ENCODE data around the gene CAMTA1.
A peak's percentile ranks its signal among the peaks of the same experiment; 100 is the strongest.
"Not testable (repeated sequence)": the region's sequence is repeated elsewhere in the genome, so short reads cannot be mapped to it uniquely, and the experiment has no call there.

CAMTA1 gene

DNA sequence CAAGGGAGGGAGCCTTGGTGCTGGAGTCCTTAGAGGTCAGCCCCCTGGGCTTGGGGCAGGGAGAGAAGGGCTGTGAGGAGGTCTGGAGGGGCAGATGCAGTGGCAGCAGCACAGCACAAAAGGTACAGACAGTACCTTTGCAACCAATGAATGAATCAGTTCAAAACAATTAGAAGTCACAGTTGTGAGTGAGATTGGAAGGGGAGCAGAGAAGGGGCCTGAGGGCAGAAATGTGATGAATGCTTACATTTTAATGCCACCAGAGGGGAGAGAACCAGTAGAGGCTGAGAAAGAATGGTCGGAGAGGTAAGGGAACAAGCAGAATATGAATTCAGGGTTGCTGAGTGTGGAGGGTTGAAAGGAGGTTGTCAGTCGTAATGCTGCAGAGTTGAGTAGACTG is 24.2 kb downstream of the CAMTA1 start:
- no peak for DNase-seq (ENCODE audit: low spot score)

DNA sequence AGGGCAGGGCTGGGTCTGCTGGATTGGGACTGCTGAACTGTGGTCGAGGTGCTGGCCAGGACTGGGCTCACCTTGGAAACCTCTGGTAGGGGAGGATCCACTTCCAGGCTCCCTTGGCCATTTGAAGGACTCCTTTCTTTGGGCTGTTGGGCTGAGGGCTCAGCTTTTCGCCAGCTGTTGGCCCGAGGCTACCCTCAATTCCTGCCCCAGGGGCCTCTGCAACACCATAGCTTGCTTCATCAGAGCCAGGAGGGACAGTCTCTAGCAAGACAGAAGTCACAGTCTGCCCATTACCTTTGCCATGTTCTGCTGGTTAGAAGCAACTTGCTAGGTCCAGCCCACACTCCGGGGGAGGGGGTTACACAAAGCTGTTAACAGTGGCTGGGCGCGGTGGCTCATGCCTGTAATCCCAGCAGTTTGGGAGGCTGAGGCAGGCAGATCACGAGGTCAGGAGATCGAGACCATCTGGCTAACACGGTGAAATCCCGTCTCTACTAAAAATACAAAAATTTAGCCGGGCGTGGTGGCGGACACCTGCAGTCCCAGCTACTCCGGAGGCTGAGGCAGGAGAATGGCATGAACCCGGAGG is 25.0 kb downstream of the CAMTA1 start:
- not testable (repeated sequence) for DNase-seq (ENCODE audit: low spot score)

DNA sequence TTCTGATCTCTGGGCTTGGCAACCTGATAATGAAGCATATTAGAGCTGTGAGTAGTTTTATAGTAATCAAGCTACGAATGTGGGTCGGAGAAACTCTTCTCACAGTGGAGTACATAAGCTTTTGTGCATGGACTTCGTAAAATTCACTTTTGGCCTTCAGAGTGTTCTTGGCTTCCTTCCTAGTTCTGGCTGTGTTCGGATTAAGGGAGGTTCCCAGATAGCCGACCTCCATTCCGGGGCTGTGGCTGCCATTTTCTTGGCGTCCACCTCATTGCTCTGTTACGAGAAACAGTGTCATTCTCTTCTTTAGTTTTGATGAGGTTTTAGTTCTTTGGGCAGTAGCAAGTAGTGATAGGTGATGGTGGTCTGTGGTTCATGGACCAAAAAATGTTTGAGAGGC is 26.3 kb downstream of the CAMTA1 start:
- DNase-seq (ENCODE audit: low spot score) = no peak

DNA sequence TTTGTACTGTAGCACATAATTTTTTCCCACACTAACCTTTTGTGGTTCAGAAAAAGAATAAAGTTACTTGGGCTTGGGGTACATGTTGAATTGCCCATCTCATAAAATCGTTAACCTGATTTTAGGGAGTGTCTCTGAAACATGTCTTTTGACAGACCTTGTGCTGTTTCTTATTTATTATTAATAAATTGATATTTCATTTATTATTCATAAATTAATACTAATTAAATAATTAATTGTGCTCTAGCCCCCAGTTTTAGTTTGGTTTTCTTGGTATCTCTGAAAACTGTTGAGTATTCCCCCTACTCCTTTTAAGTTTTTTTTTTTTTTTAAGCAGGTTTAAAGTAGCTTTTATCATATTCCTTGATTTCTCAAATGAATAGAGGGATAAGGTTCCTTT is 27.9 kb downstream of the CAMTA1 start:
- DNase-seq (ENCODE audit: low spot score) = no peak

DNA sequence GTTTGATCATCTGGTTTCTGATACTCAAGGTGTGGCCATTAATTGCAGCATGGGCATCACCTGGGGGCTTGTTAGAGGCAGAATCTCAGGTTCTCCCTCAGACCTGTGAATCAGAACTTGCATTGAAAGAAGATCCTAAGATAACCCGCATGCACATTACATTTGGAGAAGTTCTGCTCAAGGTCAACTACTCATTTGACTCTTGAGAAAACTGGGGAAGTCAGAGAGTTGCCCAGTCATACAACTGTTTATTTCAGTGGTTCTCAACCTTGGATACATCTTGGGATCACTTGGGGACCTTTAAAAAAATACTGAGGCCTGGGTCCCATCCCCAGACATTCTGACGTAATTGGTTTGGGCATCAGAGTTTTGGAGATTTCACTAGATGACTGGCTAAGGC is 30.5 kb downstream of the CAMTA1 start:
- no peak for DNase-seq (ENCODE audit: low spot score)

DNA sequence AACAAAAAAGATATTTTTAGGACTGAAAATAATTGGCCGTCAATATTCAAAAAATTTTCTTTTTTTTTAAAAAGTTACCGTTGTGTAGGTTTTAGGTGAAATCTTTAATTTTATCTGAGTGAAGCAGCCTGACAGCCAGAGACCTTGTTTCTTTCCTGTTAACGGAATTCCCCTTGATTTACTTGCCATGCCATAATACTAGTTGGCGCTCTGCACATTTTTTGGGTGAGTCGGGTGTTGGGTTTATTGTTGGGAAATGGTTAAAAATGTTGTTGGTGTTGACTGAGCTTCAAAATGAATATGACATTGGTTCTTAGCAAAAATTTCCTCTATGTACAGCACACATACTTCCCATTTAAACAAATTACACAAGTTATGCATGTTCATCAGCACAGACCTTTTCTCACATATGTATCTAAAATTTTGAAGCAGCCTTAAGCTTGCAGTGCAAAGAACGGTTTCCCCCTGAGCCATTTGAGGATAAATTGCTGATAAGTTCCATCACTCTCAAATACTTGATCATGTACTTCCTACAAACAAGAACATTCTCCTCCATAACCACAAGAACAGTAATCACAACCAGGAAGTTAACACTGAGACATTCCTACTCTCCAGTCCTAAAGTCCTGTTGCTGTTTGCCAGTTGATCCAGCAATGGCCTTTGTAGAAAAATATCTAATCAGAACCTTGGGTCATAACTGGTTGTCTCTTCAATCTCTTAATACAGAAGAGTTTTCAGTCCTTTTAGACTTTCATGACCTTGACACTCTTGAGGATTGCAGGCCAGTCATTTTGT is 34.2 kb downstream of the CAMTA1 start:
- peak; percentile 18 for DNase-seq (ENCODE audit: low spot score)

DNA sequence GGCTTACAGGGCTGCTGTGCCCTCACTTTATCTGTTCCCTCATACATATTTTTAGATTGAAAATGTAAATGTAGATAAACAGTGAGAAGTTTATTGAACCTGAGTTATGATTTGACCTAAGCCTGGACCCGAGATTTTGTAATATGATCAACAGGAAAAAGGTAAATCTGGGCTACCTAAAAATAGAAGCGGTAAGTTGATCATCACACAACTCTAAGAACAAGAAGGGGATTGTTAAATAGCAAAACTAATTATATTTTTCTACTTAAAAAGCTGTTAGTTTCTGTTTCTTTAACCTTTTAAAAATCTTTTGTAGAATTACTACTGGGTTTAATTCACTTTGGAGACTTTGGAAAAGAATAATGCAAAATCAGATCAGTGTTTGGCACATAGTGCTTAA is 35.6 kb downstream of the CAMTA1 start:
- DNase-seq (ENCODE audit: low spot score) = no peak

DNA sequence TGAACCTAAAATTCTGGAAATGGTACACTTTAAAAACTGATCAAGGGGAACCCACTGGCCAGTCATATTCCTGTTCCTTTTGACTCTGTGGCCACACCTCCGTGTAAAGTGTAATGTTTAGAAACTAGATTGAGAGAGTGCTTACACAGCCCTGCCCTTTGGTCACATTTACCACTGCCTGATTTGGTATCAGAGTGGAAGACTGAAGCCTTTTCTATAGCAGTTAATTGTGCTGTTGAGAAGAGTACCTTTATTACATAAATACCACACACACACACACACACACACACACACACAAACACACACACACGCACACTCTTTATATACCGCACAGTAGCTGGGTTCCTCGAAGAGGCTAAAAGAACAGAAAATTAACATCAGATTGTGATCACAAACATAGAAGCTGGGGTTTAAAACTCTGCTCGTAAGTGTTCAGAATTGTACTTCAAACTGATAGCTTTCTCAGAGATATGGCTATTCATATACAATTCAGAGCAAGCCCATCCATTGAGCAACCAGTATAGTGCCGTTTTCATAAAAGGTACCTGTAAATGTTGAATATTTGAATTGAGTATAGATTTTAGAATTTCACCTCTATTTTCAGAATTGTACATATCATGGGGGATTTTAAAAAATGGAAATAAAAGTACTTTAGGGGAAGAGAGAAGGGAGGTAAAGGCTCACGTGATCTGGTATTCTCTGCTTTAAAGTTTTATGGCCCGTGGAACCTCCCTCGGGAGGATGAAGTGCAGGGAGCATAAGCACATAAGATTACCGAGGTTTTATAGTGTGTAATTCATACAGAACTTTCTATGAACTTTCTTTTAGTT is 37.5 kb downstream of the CAMTA1 start:
- DNase-seq (ENCODE audit: low spot score) = no peak

DNA sequence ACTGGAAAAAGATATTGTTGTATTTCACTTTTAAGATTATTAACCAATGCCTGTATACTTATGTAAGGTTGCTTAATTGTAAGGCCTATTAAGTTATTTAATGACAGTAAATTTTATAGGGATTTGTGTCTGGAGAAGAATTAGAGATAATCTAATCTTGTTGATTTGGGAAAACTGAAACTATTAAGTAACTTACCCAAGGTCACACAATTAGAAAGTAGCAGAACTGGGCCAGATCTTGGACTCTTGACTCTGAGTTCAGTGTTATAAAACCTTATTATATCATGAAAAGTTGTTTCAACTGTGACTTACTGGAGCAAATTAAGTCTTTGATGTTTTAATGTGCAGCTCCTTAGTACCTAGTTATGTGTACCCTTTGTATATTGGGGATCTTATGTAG is 38.5 kb downstream of the CAMTA1 start:
- DNase-seq (ENCODE audit: low spot score) = no peak

DNA sequence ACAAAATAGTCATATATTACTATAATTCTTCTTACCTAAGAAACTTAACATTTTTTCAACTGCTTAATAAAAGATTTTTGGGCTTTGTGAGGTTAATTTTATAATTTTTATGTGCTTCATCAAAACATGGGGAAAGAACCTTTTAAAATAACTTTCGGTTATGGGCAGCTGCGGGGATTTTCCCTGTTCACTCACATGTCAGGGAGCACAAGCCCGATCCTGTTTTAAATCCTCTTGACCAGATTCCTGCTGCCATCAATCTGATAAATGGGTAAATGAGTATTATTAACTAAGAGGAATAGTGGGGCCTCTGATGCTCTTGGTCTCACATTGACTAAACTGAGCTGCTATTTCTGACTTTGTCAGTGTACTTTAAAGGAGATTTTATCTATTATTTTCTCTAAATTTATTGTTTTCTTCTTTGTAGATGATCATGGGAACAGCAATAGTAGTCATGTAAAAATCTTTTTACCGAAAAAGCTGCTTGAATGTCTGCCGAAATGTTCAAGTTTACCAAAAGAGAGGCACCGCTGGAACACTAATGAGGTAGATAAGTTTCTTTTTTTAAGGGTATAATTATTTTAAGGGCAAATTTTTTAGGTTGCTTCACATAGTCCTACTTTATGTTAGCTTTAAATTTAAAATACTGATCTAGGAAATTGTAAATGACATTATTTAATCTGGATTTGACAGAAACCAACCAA is 39.6 kb downstream of the CAMTA1 start:
- DNase-seq (ENCODE audit: low spot score) = no peak

DNA sequence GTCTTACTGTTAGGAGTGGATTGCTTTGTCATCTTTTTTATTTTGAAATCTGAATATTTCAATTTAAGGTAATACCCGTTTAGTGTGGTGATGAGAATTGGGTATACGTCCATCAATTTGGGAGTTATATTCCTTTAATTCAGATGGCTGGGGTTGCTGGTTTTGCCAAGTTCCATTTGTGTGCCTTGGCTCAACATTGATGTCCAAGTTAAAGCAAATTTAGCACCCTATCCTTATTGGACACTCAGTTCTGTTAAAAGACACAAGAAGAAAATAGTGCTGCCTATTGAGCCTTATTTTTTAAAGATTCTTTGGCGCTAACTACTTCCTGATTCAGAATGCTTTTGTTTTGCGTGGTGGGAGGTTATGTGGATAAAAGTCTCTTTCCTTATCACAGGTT is 40.6 kb downstream of the CAMTA1 start:
- DNase-seq (ENCODE audit: low spot score) = no peak

DNA sequence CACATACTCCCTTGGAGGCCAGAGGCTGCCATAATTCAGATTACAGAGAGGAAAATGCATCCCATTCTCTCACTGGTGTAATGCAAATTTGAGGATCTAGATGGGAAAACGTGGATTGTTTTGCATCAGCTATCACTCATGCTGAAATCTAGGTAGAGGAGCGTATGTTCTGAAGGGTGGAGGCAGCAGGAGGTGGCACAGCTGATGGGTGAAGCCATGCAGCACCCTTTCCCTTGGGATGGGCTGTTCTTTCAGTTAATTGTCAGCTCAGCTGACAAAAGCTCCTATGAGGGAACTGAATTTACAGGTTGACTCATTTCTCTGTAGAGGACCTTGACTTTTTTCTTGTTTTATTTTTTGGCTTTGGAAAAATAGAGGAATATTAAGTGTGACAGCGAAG is 41.8 kb downstream of the CAMTA1 start:
- DNase-seq (ENCODE audit: low spot score) = no peak

DNA sequence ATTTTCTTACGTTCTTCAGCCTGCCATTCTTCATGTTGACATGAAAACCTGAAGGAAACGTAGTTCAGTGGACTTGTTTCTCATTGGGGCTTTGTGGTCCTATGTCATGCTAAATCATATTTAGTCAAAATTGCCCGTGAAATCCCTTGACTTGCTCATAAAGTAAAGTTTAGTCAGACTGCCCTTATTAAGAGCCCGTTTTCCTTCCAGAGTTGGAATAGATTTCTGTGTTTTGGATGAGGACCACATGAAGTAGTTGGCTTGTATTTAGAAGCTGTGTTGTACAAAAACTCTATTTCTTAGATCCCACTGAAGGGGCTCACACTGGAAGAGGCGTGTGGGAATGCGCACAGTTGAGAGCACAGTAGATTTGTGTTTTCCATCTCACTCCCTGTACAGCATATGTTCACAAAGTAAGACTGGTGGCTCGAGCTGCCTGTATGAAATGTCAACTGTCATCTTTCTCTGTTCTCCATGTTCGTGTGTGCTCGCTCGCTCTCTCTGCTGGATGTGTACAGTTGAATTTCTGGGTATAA is 42.4 kb downstream of the CAMTA1 start:
- no peak for DNase-seq (ENCODE audit: low spot score)

DNA sequence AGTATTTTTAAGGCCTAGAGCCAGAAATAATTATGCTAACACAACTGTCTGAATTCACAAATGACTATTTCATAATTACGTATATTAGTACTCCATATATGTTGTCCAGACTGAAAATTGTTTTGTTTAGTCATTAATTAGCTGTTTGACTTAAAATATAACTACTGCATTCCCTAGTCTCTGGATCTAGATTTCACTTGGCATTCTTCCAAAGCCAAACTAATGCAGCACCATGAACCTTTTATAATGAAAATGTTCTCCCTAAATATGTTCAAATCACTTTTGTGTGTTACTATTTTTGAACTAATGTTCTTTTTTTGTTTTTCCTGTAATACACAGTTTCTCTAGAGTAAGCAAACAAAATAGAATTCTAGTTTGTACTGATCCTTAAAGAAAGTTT is 46.1 kb downstream of the CAMTA1 start:
- DNase-seq (ENCODE audit: low spot score) = no peak

DNA sequence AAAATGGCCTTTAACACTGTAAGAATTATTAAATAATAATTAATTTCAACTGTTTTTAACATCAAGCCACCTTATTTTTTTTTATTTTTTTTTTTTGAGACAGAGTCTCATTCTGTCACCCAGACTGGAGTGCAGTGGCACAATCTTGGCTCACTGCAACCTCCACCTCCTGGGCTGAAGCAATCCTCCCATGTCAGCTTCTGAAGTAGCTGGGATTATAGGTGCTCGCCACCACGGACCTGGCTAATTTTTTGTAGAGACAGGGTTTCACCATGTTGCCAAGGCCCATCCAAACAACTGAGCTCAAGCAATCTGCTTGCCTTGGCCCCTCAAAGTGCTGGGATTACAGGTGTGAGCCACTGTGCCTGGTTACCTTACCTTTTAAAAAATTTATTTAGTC is 46.8 kb downstream of the CAMTA1 start:
- DNase-seq (ENCODE audit: low spot score) = not testable (repeated sequence)

DNA sequence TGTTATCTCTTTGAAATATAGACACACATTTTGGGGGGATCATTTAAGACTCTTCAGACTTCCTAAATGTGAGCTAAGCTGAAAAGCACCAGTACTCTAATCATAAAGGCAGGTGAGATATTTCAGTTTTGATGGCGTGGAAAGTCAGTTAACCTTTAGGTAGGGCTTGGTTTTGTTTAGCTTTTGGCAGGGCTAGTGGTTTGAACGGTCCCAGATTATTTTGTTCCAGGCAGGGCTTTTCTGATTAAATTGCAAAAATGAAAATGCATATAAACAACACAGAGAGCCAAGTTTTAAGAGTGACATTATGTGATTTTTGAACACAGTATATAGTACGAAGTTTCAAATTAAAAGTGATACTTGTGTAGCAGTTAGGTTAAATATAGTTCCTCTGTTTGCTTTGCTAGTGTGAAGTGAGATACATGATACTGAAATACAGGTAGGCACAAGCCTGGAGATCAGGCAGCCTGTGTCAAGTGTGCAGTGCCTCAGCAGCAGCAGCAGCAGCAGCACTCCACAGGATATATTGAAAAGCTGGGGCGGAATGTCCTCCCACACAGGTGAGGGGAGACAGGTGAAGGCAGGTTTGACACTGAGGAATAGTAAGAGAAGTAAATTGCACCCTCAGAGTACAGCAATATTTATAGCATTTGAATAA is 47.4 kb downstream of the CAMTA1 start:
- DNase-seq (ENCODE audit: low spot score) = no peak

DNA sequence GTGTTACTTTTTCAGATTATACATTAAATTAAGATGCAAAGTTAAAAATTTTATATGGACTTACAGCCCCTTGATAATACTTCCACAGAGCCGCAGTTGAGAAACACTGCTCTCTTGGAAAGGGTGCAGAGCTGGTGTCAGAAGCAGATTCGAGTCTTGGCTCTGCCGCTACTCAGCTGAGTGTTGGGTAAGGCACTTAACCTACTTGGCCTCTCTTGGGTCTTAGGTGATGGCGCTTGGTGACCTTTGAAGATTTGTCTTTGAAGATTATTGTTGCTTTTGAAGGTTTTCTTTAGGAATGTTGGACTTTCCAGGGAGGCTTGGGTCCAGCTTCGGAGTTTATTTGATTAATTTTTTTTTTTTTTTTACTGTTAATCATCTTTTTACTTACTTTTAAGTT is 48.5 kb downstream of the CAMTA1 start:
- no peak for DNase-seq (ENCODE audit: low spot score)

DNA sequence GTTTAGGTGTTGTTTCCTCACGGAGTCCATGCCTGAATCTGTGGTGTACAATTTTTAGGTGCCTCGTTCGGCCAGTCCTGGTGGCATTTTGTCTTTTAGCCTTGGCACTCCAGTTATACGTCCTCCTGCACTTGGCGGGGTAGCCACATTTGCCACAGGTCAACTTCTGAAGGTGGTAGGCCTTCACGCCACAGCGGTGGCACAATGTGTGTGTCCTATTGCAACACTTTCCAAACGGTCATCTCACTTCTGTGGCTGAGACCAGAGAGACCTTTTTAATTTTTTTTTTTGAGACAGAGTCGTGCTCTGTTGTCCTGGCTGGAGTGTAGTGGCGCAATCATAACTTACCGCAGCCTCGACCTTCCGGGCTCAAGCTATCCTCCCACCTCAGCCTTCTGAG is 49.1 kb downstream of the CAMTA1 start:
- no peak for DNase-seq (ENCODE audit: low spot score)

DNA sequence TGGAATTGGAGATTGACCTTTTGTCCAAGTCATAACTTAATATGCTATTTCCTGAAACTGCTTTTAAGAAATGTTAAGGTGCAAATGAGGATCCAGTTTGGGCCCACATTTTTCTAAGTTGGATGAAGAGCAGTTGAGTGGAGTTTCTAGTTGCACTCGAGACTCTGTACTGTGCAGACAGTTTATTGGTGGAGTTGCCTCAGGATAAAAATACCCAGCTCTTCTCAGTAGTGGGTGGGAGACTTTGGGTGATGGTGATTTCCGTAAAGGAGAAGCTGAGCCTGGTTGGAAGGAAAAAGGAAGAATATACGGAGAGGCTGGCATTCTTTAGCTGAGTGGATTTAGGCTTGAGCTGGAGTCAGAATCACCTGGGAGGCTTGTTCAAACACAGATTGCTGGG is 49.9 kb downstream of the CAMTA1 start:
- DNase-seq (ENCODE audit: low spot score) = no peak

DNA sequence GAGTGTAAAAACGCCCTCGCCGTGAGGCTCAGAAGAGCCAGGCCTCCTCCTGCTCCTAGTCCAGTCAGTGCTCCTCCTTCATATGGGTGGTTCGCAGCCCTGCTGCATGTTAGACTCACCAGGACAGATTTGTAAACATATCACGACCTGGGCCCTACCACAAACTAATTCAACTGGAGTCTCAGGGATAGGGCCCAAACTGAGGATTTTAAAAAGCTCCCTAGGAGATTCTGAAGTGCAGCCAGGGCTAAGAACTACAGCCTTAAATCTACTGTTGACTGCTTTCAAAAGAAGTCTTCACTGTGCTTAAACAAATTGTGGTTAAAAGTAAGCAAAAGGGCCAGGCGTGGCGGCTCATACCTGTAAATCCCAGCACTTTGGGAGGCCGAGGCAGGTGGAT is 57.0 kb downstream of the CAMTA1 start:
- no peak for DNase-seq (ENCODE audit: low spot score)

DNA sequence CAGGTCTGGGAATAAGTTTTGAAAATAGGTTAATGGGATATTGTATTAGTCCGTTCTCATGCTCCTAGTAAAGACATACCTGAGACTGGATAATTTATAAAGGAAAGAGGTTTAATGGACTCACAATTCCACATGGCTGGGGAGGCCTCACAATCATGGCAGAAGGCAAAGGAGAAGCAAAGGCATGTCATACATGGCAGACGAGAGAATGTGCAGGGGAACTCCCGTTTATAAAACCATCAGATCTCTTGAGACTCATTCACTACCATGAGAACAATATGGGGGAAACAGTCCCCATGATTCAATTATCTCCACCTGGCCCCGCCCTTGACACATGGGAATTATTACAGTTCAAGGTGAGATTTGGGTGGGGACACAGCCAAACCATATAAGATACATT is 60.5 kb downstream of the CAMTA1 start:
- DNase-seq (ENCODE audit: low spot score) = not testable (repeated sequence)

DNA sequence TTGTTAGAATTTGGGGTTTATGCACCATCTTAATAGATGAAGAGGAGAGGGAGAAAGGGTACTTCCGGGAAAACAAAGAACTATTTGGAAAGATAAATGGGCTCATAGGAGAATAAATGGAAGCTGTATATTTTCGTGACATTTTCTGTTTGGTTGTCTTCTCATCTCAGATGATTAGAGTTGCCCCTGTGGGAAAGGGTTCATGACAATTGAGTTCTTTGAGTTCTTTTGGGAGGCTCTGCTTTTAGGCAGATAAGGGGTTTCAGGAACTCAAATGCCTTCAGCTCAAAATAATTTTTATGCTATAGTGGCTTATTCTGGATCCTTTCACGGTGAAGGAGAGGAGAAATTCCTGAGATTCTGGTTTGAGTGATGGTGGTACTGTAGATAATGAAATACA is 63.6 kb downstream of the CAMTA1 start:
- no peak for DNase-seq (ENCODE audit: low spot score)
